Activated CD8-positive, alpha-beta memory T cell treated with anti-CD3 and anti-CD28 coated beads, Interleukin-2, amount 50 U/mL, for 48 hours (primary cell): ENCODE results near the gene CHST8.

Source experiments
- DNase-seq: peaks from one replicate; pipeline ENCODE4 v3.0.0-alpha.2; 2020

CHST8 gene

GRCh38 chr19:33720691-33721682 is 99.2 kb downstream of the CHST8 start:
- no peak for DNase-seq

GRCh38 chr19:33721735-33722297 is 100.1 kb downstream of the CHST8 start:
- DNase-seq, result no peak

DNA sequence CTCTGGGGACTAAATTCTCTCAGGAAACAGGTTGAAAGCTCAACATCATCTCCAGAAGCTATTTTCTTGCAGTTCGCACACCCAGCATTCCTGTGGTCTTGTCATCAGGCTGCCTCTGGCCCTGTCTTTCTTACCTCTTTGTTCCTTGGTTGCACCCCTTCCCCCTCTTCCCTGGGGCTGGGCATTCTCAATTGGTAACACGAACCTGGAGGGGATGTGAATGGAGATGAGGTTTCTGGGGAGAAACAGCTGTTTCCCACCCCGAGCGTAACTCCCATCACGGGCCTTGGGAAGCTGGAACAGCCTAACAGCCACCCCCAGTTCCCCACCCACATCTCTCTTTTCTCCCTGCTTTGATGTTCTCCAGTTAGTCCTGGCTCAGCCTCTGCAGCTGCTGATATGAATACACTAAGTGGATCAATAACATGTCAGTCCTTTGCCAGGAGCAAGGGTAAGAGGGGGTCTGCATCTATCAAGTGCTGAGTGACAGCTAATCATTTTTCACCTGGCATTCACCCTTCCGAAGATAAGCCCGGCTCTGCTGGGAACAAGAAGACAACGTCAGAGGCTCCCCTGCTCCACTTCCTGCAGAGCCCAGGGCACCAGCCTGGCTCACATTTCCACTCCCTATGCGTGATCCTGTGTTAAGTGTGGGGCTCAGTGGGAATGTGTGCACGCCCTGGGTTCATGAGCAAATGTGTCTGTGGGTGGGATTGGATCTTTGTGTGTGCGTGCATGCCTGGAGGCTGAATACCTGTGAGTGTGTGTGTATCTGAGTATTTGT is 100.9 kb downstream of the CHST8 start:
- DNase-seq, result no peak

- no peak for DNase-seq
These were observed 101.8 kb downstream of the CHST8 start for GRCh38 chr19:33723512-33723911.

- DNase-seq, result no peak
These were observed 102.4 kb downstream of the CHST8 start for GRCh38 chr19:33724021-33724720.

DNA sequence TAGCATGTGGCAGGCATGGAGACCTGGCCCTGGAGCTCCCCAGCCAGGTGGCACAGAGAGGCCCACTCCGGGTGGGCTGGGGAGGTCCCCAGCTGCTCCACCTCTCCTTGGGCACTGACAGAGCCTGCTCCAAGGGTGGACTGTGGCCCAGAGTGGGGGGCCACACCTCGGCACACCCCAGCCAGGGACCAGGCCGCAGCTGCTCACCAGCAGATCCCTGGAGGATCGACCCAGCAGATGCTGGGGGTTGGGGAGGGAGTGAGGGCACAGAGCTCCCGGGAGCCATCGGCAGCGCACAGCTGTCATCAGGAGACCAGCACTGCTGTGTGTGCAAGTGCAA is 102.9 kb downstream of the CHST8 start:
- no peak for DNase-seq

- no peak for DNase-seq
These were observed 103.8 kb downstream of the CHST8 start for GRCh38 chr19:33725567-33725966.

- DNase-seq, result no peak
These were observed 105.0 kb downstream of the CHST8 start for GRCh38 chr19:33726756-33727155.

DNA sequence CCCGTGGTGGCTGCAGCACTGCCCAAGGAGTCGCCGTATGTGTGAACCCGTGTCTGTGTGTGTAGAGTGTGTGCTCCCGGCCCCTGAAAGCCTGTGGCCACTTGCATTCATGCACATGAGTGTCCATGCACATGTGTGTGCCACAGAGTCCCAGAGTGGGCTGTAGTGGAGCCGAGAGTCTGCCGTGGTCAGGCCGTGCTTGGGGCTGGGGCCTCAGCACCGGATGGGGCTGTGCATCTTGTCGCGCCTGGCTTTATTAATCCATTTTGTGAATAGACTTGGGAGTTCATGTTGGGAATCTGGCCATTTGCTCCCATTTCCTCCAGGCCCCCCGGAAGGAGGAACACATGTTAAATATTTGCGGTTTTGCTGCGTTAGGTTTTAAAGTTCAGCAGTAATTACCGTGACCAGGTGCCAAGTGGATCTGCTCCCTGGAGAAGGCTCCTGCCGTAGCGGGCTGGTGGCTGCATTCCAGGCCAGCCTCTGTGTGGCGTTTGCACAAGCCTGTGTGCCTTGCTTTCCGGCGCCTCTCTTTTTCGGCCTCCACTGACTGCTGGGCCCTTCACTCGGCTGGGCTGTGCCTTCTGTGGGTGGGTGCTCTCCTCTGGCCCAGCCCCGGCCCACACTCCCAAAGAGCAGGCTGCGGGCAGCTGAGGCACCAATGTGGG is 105.7 kb downstream of the CHST8 start:
- DNase-seq, result no peak

DNA sequence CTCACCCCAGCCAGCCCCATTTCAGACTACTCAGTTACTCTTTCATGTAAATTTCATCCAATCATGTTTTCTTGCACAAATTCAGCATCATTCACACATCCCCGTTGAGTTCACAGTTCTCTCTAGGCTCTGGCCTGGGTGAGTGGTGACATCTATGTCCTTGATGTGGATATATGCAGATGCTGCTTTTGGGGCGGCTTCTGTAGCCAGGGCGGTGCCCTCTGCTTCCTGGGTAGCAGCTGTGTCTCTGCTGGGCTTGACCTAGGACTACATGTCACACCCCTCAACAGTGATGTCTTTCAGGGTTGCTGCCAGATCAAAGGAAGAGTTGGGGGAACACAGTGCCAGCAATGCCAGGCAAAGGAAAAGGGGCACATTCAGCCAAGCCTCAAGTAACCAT is 106.4 kb downstream of the CHST8 start:
- no peak for DNase-seq

GRCh38 chr19:33730858-33731607 is 109.3 kb downstream of the CHST8 start:
- no peak for DNase-seq

- no peak for DNase-seq
These were observed 110.1 kb downstream of the CHST8 start for GRCh38 chr19:33731881-33732280.

GRCh38 chr19:33734913-33735312 is 113.2 kb downstream of the CHST8 start:
- no peak for DNase-seq

- DNase-seq, result no peak
These were observed 114.4 kb downstream of the CHST8 start for GRCh38 chr19:33736158-33736557.

- DNase-seq, result no peak
These were observed 115.0 kb downstream of the CHST8 start for GRCh38 chr19:33736787-33737186.

- DNase-seq, result no peak
These were observed 116.1 kb downstream of the CHST8 start for GRCh38 chr19:33737681-33738371.

DNA sequence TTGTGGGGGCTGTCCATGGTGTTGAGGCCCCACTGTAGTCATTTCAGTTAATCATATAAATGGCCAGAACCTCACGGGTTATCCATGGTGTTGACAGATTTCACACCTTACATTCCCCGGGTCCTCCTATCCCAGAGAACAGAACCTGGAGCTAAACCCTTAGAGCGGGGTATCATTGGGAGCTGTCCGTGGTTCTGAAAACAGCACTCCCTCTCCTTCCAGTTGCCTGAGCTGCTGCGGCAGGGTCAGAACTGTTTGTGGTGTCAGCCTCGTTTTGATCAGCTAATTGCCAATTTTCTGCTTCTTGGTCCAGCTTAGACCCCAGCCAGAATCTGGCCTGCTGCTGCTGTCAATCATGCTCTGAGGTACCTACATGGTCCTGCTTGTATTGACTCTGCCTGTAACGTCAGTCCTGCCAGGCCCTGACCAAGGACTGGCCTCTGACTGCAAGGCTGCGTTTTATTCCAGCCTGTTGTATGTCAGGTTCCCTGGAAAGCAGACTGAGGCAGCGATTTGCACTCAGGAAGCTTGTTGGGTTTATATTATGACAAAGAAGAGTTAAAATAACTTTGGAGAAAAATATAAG is 119.2 kb downstream of the CHST8 start:
- DNase-seq, result no peak

DNA sequence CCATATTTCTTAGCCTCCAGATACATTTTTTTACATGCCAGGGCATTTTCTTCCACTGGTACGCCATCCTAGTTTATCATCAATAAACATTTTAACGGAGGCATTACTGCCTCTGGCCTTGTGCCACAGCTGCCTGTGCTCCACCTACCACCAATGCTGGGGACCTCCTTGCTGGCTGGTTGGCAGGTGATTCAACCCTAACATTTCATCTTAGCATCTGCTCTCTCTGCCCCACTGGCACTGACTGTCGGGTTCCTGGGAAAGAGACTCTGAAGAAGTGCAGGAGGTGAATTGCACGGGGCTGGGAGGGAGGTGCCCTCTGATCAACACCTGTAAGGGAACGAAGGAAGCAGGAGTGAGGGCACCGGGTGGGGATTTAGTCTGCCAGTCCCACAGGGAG is 123.5 kb downstream of the CHST8 start:
- DNase-seq, result no peak

- no peak for DNase-seq
These were observed 124.4 kb downstream of the CHST8 start for GRCh38 chr19:33746159-33746558.

DNA sequence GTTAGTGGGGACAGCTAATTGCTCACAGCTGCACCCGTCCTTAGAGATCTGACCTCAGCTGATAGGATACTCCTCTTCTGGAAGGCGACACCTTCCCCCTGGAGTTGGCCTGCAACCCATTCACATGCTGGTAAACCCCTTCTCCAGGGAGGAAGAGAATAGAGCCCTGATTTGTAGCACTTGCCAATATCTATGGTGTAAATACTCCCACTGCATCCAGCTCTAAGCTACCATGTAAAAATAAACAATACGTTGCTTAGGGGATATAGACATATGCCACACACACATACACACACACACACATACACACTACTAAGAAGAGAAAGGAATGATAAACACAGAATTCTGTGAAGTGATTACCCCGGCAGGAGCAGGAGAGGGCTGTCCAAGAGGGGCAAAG is 125.5 kb downstream of the CHST8 start:
- no peak for DNase-seq

- no peak for DNase-seq
These were observed 126.5 kb downstream of the CHST8 start for GRCh38 chr19:33748231-33748630.
